HG03108 (cell line): ENCODE data around the gene CCSER2.
A peak's percentile ranks its signal among the peaks of the same experiment; 100 is the strongest.
"Not testable (repeated sequence)": the region's sequence is repeated elsewhere in the genome, so short reads cannot be mapped to it uniquely, and the experiment has no call there.

Experiments used
- ATAC-seq: cut with Tn5 transposase; IDR thresholded peaks from one replicate; pipeline ENCODE4 v1.9.1; 2021; ENCODE audit warnings: moderate library complexity; ENCODE audit not compliant: unreplicated experiment

Gene CCSER2

DNA sequence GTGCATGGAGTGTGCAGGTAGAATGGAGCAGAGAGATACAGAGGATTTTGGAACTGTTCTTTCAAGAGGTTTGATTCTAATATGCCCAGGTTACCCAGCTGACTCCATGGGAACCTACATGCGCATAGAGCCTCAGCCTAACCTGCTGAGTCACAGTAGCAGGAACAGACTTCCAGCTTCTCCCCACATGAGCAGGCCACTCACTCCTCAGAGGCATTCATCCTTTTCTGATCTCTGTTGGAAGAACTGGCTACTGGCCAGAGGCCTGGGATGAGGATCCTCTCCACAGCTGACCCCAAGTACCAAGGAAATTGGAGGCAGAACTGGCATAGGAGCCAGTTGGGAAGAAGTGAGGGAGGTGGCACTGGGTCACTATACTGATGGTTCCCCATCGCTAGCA is 17.9 kb upstream of the CCSER2 start:
- ATAC-seq = no peak

DNA sequence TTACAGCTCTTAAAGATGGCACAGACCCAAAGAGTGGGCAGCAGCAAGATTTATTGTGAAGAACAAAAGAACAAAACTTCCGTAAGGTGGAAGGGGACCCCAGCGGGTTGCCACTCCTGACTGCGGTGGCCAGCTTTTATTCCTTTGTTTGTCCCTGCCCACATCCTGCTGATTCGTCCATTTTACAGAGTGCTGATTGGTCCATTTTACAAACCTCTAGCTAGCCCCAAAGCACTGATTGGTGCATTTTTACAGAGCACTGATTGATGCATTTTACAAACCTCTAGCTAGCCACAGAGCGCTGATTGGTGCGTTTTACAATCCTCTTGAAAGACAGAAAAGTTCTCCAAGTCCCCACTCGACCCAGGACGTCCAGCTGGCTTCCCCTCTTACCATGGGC is 16.8 kb upstream of the CCSER2 start:
- ATAC-seq = no peak

DNA sequence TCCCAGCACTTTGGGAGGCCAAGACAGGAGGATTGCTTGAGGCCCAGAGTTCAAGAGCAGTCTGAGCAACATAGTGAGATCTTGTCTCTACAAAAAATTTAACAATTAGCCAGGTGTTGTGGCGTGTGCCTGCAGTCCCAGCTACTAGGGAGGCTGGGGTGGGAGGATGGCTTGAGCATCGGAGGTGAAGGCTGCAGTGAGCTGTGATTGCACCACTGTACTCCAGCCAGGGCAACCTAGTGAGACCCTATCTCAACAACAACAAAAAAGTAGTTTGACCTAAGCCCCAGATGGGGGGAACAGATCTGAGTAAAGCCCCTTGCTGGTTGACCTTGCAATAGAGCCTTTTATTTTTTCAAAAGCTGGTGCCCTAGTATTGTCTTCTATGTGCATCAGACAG is 15.6 kb upstream of the CCSER2 start:
- no peak for ATAC-seq

DNA sequence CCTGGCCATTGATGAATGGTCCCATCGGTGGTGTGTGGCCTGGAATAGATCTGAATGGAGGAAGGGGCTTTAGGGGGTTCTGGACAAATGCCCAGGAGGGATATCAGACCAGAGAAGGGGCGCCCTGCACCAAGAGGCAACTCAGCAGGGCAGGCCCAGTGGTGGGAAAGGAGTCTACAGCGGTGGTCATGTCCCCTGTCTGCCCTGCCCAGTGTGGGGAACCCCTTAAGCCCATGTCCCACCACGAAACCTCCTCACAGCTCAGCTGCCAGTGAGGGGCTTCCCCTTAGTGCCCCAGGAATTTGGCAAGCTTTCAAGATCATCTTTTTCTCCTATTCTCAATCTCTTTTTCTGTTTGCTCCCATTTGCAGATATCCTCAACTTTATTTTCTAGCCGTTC is 14.1 kb upstream of the CCSER2 start:
- no peak for ATAC-seq

DNA sequence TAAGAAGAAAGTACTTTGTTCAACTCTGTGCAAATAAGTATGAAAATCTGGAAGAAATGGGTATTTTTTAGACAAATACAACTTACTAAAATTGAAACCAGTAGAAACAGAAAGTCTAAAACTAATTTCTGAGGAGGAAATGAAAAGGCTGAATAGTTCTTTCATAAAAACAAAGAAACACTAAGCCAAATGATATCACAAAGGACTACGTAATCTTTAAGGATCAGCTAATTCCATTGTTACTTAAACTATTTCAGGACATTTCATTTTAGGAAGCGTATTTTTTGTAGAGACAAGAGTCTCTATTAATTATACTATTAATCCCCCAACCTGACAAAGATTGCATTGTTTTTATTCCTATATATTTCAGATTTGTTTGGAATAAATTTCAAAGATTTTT is 11.2 kb upstream of the CCSER2 start:
- no peak for ATAC-seq

DNA sequence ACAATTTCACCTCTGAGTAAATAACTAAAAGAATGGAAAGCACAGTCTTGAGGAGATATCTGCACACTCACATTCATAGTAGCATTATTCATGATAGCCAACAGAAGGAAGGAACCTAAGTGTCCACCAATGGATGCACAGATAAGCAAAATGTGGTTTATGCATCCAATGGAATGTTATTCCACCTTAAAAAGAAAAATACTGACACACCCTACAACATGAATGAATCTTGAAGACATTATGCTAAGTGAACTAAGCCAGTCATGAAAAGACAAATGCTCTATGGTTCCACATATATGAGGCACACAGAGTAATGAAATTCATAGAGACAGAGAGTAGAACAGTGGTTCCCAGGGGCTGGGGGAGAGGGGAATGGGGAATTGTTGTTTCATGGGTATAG is 6.5 kb upstream of the CCSER2 start:
- ATAC-seq = no peak

DNA sequence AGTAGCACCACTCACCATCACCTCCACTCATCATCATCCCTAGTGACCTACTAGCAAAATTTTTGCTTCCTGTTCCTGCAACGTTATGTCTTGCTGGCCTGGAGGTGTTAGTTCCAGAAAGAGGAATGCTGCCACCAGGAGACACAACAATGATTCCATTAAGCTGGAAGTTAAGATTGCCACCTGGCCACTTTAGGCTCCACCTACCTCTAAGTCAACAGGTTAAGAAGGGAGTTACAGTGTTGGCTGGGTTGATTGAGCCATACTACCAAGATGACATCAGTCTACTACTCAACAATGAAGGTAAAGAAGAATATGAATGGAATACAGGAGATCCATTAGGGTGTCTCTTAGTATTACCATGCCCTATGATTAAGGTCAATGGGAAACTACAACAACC is 4.8 kb upstream of the CCSER2 start:
- ATAC-seq = not testable (repeated sequence)

GRCh38 chr10:84326995-84327394 is 1.4 kb upstream of the CCSER2 start:
- not testable (repeated sequence) for ATAC-seq

- no peak for ATAC-seq
Measured at GRCh38 chr10:84329196-84329611, 815 bp downstream of the CCSER2 start.

DNA sequence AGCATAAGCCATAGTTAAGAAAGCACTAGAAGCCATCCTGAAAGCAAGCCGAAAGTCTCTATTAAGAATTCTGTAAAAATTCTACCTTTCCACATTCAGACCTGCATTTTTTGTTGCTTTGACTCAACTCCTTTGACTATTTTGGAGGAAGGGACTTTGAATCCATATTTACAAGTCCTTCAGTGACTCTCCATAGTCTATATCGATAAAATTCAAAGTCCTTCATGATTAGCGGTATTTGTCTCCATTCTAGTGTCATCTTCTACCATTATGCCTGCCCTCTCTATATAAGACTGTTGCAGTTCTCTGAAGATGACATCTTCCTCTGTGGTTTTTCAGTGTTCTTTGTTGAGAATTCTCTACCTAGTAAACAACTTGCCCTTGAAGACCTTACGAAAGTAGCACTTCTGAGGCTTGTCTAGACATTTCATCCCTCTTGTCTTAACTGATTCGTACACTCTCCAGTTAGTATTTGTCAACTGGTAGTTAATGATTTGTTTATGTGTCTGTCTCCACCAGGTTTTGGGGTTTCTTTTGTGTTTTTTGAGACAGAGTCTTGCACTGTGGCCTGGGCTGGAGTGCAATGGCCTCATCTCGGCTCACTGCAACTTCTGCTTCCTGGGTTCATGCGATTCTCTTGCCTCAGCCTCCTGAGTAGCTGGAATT is 1.7 kb downstream of the CCSER2 start:
- ATAC-seq = peak; percentile 63

GRCh38 chr10:84331091-84331490 is 2.7 kb downstream of the CCSER2 start:
- no peak for ATAC-seq

DNA sequence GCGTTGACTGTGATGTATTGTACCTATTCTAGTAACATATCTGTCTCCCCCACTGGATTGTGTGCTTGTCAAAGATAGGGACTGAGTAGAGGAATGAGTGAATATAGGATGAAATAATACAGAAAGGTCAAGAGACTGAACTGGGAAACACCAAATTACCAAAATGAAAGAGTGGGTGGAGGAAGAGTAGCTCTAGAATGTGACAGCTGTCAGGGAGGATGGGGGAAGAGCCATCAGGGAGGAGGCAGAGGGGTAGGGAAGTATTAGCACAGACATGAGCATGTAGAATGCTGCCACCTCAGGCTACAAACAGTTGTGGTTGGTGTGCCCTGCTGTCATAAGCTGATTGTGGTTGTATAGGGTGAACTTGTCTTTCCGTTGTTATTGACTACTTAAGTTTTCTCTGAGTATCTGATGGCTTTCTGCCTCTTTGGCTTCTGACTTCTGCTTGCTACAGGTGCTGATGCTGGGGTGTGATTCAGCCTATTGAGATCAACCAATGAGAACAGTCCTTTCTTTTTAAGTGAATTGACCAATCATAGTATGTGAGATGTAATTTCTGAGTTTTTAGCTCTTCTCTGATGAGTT is 5.6 kb downstream of the CCSER2 start:
- peak; percentile 32 for ATAC-seq

DNA sequence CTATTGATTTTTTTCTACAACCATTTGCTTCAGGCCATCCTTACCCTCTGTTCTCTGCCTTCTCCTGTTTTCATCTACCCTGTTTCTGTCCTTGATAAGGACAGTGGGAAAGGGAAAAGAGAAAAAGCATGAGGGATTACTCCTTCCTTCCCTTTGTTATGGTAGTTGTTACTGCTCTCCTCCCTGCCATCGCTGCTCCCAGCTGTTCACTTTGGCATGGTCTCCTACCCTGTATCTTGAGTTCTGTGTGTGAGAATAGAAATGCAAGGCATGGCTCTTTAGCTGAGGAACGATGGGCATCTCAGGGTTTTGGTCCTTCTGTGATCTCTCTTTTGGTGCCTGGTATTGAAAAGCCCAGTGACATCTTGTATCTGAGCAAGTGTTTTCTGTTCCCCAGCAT is 6.4 kb downstream of the CCSER2 start:
- no peak for ATAC-seq

DNA sequence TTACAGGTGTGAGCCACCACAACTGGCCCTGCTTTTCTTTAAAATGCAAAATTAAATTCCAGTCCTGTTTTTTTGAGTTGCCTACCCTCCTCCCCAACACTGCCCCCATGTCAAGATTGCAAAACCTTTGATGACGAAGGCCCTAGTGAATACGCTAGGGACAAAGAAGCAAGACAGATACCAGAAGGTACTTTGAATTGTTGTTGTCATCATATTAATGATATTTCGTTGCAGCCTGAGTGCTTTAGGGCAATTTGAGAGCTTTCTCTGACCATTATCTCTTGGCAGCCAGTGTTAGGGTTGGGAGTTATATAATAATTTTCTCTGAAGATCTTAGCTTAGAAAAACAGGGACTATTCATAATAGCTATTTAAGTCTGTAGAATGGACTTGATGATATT is 7.1 kb downstream of the CCSER2 start:
- ATAC-seq = no peak

- no peak for ATAC-seq
Measured at GRCh38 chr10:84336406-84337090, 8.2 kb downstream of the CCSER2 start.

DNA sequence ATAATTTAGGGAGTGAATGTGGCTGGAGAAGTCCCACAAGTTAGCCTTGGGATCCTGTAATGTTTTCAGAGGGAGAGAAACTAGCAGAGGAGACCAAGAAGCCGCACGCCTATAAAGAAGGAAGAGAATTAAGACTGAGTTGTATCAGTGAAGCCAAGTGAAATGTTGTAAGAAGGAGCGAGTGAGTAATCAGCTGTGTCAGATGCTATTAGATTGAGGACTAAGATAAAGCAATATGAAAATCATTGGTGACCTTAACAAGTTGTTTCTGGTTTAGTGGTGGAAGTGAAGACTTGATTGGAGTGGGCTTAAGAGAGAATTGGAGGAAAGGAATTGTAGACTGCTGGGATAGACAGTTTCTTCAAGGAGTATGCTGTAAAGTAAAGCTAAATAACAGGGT is 8.8 kb downstream of the CCSER2 start:
- no peak for ATAC-seq

DNA sequence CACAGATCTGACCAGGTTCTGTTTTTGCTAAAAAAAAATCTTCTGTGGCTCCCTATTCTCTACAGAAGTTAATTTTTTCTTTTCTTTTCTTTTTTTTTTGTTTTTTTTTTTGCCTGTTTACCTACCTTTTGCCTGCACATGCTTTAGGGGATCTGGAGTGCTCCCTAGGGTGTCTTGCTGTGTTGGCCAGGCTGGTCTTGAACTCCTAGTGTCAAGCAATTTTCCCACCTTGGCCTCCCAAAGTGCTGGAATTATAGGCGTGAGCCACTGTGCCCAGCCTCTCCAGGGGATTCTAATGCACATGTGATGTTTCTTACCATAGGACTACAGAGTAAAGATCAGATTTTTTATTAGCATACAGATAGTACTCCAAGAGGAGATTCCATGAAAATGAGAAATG is 10.6 kb downstream of the CCSER2 start:
- ATAC-seq = no peak

DNA sequence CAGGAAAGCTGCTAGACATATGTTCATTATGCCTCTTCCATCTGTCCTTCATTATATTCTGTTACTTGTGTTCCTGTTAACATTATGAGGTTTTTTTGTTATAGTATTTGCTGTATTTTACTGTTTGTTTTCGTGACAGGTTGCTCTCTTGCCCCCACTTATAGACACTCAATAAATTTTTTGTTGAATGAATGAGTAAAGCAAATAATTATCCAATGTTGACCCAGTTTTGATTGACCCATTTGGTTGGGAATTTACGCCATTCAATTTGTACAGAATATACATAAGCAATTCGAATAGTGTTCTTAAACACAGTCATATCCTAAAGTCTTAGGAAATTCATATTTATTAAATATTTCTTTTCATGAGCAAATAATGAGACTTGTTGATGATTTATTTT is 11.8 kb downstream of the CCSER2 start:
- no peak for ATAC-seq

- no peak for ATAC-seq
Measured at GRCh38 chr10:84340632-84341537, 12.5 kb downstream of the CCSER2 start.

DNA sequence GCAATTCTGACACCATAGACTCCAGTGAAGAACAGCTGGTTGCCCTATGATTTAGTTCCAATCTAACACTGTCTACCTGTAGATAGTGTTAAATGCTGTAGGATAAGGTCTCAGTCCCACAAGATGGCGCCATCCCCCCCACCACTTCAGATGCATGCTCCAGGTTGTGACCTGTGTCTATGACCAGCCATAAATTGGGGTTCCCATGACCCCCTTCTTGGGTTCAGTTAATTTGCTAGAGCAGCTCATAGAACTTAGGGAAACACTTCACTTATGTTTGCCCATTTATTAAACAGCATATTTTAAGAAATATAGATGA is 13.1 kb downstream of the CCSER2 start:
- no peak for ATAC-seq

DNA sequence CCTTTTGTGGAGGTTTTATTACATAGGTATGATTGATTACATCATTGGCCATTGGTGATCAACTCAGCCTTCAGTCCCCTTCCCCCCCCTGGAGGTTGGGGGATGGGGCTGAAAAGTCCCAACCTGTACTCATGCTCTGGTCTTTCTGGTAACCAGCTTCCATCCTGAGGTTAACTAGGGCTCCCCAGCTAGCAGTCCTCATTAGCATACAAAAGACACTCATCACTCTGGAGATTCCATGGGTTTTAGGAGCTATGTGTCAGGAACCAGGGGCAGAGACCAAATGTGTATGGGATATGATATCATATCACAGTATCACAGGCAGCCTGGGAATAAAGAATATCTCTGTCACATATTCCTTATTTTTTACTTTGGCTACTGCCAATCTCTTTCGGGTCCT is 13.6 kb downstream of the CCSER2 start:
- ATAC-seq = no peak

GRCh38 chr10:84342584-84342983 is 14.2 kb downstream of the CCSER2 start:
- no peak for ATAC-seq
